OCI-LY7 (cell line): ENCODE results near the gene ACSS2. TPM values are rescaled to one million over a fixed set of nuclear protein-coding genes. Genes with fewer than 3 reads are reported as not detected.
A peak's percentile ranks its signal among the peaks of the same experiment; 100 is the strongest.

ENCODE experiments used
- Bru-seq: library from RNA; stranded (reverse); fragments of 400-500 nt; gene quantifications from one replicate; lab custom pipeline; 2021; lab: Mats Ljungman, UMichigan
- BruChase-seq, 2 experiments: library from RNA; stranded (reverse); fragments of 400-500 nt; gene quantifications; one replicate each; lab custom pipeline; 2021; lab: Mats Ljungman, UMichigan
- BruUV-seq: library from RNA; stranded (reverse); fragments of 400-500 nt; replicated peaks from 2 replicates; lab custom pipeline; 2021; lab: Mats Ljungman, UMichigan
- CTCF ChIA-PET: fragments of 300-600 bp; sonication (Branson Sonifier 250); formaldehyde crosslinking; loops from one replicate; lab custom pipeline; 2022; ENCODE audit warnings: antibody characterized with exemption; ENCODE audit not compliant: unreplicated experiment; lab: Charles Lee
- POLR2A ChIA-PET: fragments of 300-600 bp; sonication (Branson Sonifier 250); formaldehyde crosslinking; loops from one replicate; lab custom pipeline; 2022; ENCODE audit warnings: antibody characterized with exemption; lab: Charles Lee
- DNase-seq: peaks from one replicate; pipeline ENCODE4 v3.0.0-alpha.2; 2015; ENCODE audit warnings: low spot score
- H2AFZ ChIP-seq: fragments of 200-600 bp; sonication (generic), shearing (Covaris generic); 2 replicates; pipeline ENCODE4 v1.6.1; 2014; ENCODE audit warnings: mild to moderate bottlenecking, antibody characterized with exemption, low read length, moderate library complexity
- H3K27ac ChIP-seq: fragments of 200-600 bp; sonication (generic); 2 replicates; pipeline ENCODE4 v1.5.1; 2014; ENCODE audit warnings: mixed run types, low read depth, mild to moderate bottlenecking, moderate library complexity, low read length, inconsistent platforms; ENCODE audit not compliant: poor library complexity, severe bottlenecking
- H3K36me3 ChIP-seq: fragments of 200-600 bp; sonication (generic); 2 replicates; pipeline ENCODE4 v1.6.1; 2014; ENCODE audit warnings: mild to moderate bottlenecking, antibody characterized with exemption, low read length, moderate library complexity, mixed read lengths; ENCODE audit not compliant: insufficient read depth
- H3K4me1 ChIP-seq: fragments of 200-600 bp; sonication (generic); 2 replicates; pipeline ENCODE4 v1.5.1; 2014; ENCODE audit warnings: mild to moderate bottlenecking, low read length; ENCODE audit not compliant: insufficient read depth, poor library complexity, severe bottlenecking
- H3K4me2 ChIP-seq: fragments of 200-600 bp; sonication (generic); 2 replicates; pipeline ENCODE4 v1.6.1; 2014; ENCODE audit warnings: mild to moderate bottlenecking, low read length
- H3K4me3 ChIP-seq: fragments of 200-600 bp; sonication (generic); 2 replicates; pipeline ENCODE4 v1.5.1; 2014; ENCODE audit warnings: mild to moderate bottlenecking, low read depth, low read length; ENCODE audit not compliant: poor library complexity, severe bottlenecking
- H3K79me2 ChIP-seq: fragments of 200-600 bp; sonication (generic); 2 replicates; pipeline ENCODE4 v1.6.1; 2016; ENCODE audit warnings: low read depth, mild to moderate bottlenecking, low read length, moderate library complexity, mixed read lengths; ENCODE audit not compliant: insufficient read depth
- H3K9me2 ChIP-seq: fragments of 200-600 bp; sonication (generic); 2 replicates; pipeline ENCODE4 v1.6.1; 2016; ENCODE audit warnings: mild to moderate bottlenecking, low read length, mixed read lengths; ENCODE audit not compliant: insufficient read depth
- H3K9me3 ChIP-seq: fragments of 200-600 bp; sonication (generic); 2 replicates; pipeline ENCODE4 v1.6.1; 2014; ENCODE audit warnings: mild to moderate bottlenecking, mixed run types, low read length, mixed read lengths
- H4K20me1 ChIP-seq: fragments of 200-600 bp; sonication (generic); 2 replicates; pipeline ENCODE4 v1.6.1; 2014; ENCODE audit warnings: mild to moderate bottlenecking, antibody characterized with exemption, low read length, moderate library complexity, mixed read lengths; ENCODE audit not compliant: insufficient read depth
- CTCF ChIP-seq: fragments of 200-600 bp; sonication (generic); conservative IDR thresholded peaks from 2 replicates; pipeline ENCODE4 v1.5.1; 2014; ENCODE audit warnings: mild to moderate bottlenecking, antibody characterized with exemption, low read length, moderate library complexity, mixed read lengths
- EZH2phosphoT487 ChIP-seq: fragments of 200-600 bp; sonication (generic); IDR thresholded peaks from 2 replicates; pipeline ENCODE4 v1.6.1; 2018; ENCODE audit warnings: low read depth, borderline replicate concordance, mild to moderate bottlenecking, mixed run types, antibody characterized with exemption, low read length, moderate library complexity, mixed read lengths
- intact Hi-C: fragments of 100-400 bp; cut with micrococcal nuclease; formaldehyde crosslinking; loops from one replicate; pipeline ENCODE4 v1.10.0; 2022; ENCODE audit not compliant: unreplicated experiment
- long read RNA-seq: library from polyadenylated mRNA; stranded (forward); transcript quantifications from one replicate; pipeline ENCODE4 v2.0.0, GENCODE V29; 2022
- total RNA-seq, 2 experiments: library from RNA; depleted of rRNA in 1 of 2; stranded (reverse); fragments of >200 nt in 1 of 2; shearing (Covaris generic) in 1 of 2; gene quantifications; 2 replicates each; pipeline ENCODE4 v1.2.3, GENCODE V29; 2014 to 2022

Gene ACSS2
- total RNA-seq (2014; rRNA removed; shearing (Covaris generic)): 21.0 and 21.4 TPM in 2 replicates
- 18.2 and 19.9 TPM in 2 replicates for total RNA-seq (2022)
- Bru-seq, nascent RNA: percentile 45 among the genes with signal in this experiment
- BruChase-seq, experiment 1, labeled RNA remaining after a 6-hour chase: percentile 47 among the genes with signal in this experiment
- BruChase-seq, experiment 2, labeled RNA remaining after a 2-hour chase: percentile 49 among the genes with signal in this experiment
- long read RNA-seq, transcript ACSS2-202 (18 exons, 3,065 nt): major isoform, 17 of 29 reads
- long read RNA-seq, partial matches to known transcripts: 5 of 29 reads
- long read RNA-seq, other reads (novel, unspliced or antisense): 7 of 29 reads

- BruUV-seq: no TSS peak
- Histone ChIP-seq H3K79me2 (no peaks in the 10 kb centered on the region), H3K9me3 (no peaks in the 10 kb centered on the region), H3K36me3 (no peaks in the 10 kb centered on the region), H2AFZ (peak within 1 kb of the TSS; percentile 71; the same call in 1 of the 2 replicates), H3K4me1 (peaks cover 43% of the 10 kb centered on the region), H3K9me2 (no peaks in the 10 kb centered on the region), H3K4me3 (peak within 1 kb of the TSS; percentile 66), H3K4me2 (peak within 1 kb of the TSS; percentile 66), H3K27ac (no peak within 1 kb of the TSS), H4K20me1 (no peaks in the 10 kb centered on the region)
- no peak for DNase-seq
- ChIA-PET CTCF (interaction anchor here (0.6 to 1.1 kb wide), 3 partner anchors 75 to 883 kb away, joined by 3 to 8 read pairs (median 4); no protein-coding TSS in a partner anchor), POLR2A (interaction anchor here (0.7 to 1.3 kb wide), 5 partner anchors 8 to 374 kb away, joined by 3 to 10 read pairs (median 4); partner anchors contain the start of genes GSS and MYH7B)
- no peak for TF ChIP-seq CTCF
- no peak for TF ChIP-seq EZH2phosphoT487
- intact Hi-C loops: loop anchor here (10.0 kb wide), 1 partner anchor 398 kb away; the partner anchor contains the start of gene MMP24OS
Observed at GRCh38 chr20:34876406-34877282, at the start of gene ACSS2. ACSS2 (plus strand) TSS chr20:34876612; CDS start chr20:34876646, 34 bp downstream.

- H3K9me3 ChIP-seq: no peaks in the 10 kb centered on the region
- H4K20me1 ChIP-seq: peaks cover 3% of the 10 kb centered on the region; the same call in 1 of the 2 replicates
- no peaks in the 10 kb centered on the region for H3K9me2 ChIP-seq
- no peak overlapping the region for H3K27ac ChIP-seq
- DNase-seq: peak; percentile 21
- peaks cover 12% of the 10 kb centered on the region for H3K4me1 ChIP-seq
- no peak overlapping the region for H3K4me2 ChIP-seq
- ChIA-PET POLR2A (interaction anchor here (0.7 kb wide), 1 partner anchor 105 kb away, joined by 3 read pairs; no protein-coding TSS in a partner anchor), CTCF (no interaction called here)
- TF ChIP-seq EZH2phosphoT487 (no peak), CTCF (peak; percentile 45)
- H3K36me3 ChIP-seq: no peaks in the 10 kb centered on the region
- BruUV-seq: no TSS peak
- no peak overlapping the region for H3K4me3 ChIP-seq
- H2AFZ ChIP-seq: no peak overlapping the region
- H3K79me2 ChIP-seq: peaks cover 7% of the 10 kb centered on the region
- intact Hi-C loops: no loop called here
Observed at GRCh38 chr20:34829191-34829590, 47.2 kb upstream of the ACSS2 start.
